HCT116 (cell line): ENCODE results near the gene PTPN22. TPM values are rescaled to one million over a fixed set of nuclear protein-coding genes. Genes with fewer than 3 reads are reported as not detected.

ENCODE experiments used
- ATAC-seq: fragments of 200-7000 bp; cut with Tn5 transposase; 2 replicates; pipeline ENCODE4 v1.9.1; 2020; ENCODE audit warnings: mild to moderate bottlenecking, moderate library complexity
- BruUV-seq: library from RNA; stranded (reverse); fragments of 400-500 nt; replicated peaks from 2 replicates; lab custom pipeline; 2021; lab: Mats Ljungman, UMichigan
- CTCF ChIA-PET: fragments of 300-600 bp; sonication (Branson Sonifier 250); formaldehyde crosslinking; loops from one replicate; lab custom pipeline; 2021; ENCODE audit warnings: antibody characterized with exemption; lab: Charles Lee
- POLR2A ChIA-PET: fragments of 300-600, 350-600 bp; sonication (Branson Sonifier 250); formaldehyde crosslinking; loops from one replicate; lab custom pipeline; 2021; ENCODE audit warnings: antibody characterized with exemption; lab: Charles Lee
- RAD21 ChIA-PET, 2 experiments: fragments of 300-600 bp; sonication (Branson Sonifier 250); formaldehyde crosslinking; loops; one replicate each; lab custom pipeline; 2023; ENCODE audit warnings: low total read pairs in 2 of 2; ENCODE audit not compliant: uncharacterized antibody in 2 of 2, unreplicated experiment in 2 of 2, low non-redundant PET in 1 of 2; lab: Charles Lee
- DNase-seq: peaks from one replicate; pipeline ENCODE4 v3.0.0-alpha.2; 2010; ENCODE audit warnings: low read depth, low spot score
- H2AFZ ChIP-seq: fragments of 200-600 bp; shearing (Covaris generic), sonication (generic); 2 replicates; pipeline ENCODE4 v1.6.1; 2017; ENCODE audit warnings: low read depth, mixed run types, mixed read lengths, antibody characterized with exemption, low read length; ENCODE audit not compliant: poor library complexity, severe bottlenecking
- H3K27ac ChIP-seq: 2 replicates; pipeline ENCODE4 v1.5.1; 2012; ENCODE audit warnings: low read depth, low read length
- H3K27me3 ChIP-seq: fragments of 200-600 bp; sonication (generic); 2 replicates; pipeline ENCODE4 v1.6.1; 2016; ENCODE audit warnings: mixed run types, low read length, mixed read lengths; ENCODE audit not compliant: insufficient read depth
- H3K36me3 ChIP-seq, 2 experiments: fragments of 200-500 bp in 1 of 2; fragments of 200-600 bp in 1 of 2; sonication (Bioruptor generic) in 1 of 2; sonication (generic) in 1 of 2; 2 replicates each; pipeline versions ENCODE4 v1.5.1 to v1.6.1; 2014 to 2016; ENCODE audit warnings: low read length in 2 of 2, inconsistent platforms in 1 of 2, mixed read lengths in 1 of 2, mixed run types in 1 of 2; ENCODE audit not compliant: insufficient read depth in 2 of 2, control insufficient read depth in 1 of 2
- H3K4me1 ChIP-seq, 2 experiments: fragments of 200-600 bp in 1 of 2; sonication (generic) in 1 of 2; 2 replicates each; pipeline versions ENCODE4 v1.5.1 to v1.6.1; 2012 to 2017; ENCODE audit warnings: low read length in 2 of 2, inconsistent platforms in 1 of 2, mild to moderate bottlenecking in 1 of 2, mixed read lengths in 1 of 2, mixed run types in 1 of 2, moderate library complexity in 1 of 2; ENCODE audit not compliant: insufficient read depth in 2 of 2, control insufficient read depth in 1 of 2
- H3K4me2 ChIP-seq: fragments of 200-600 bp; sonication (generic); 2 replicates; pipeline ENCODE4 v1.6.1; 2017; ENCODE audit warnings: mixed run types, low read length, mixed read lengths
- H3K4me3 ChIP-seq, 2 experiments: fragments of 200-600 bp in 1 of 2; sonication (generic) in 1 of 2; replicated peaks in 1 of 2; 2 replicates each; pipeline ENCODE4 v1.5.1; 2011 to 2016; ENCODE audit warnings: low read length in 2 of 2, control low read depth in 1 of 2, low read depth in 1 of 2, mild to moderate bottlenecking in 1 of 2, mixed read lengths in 1 of 2, mixed run types in 1 of 2
- H3K79me2 ChIP-seq: fragments of 200-600 bp; sonication (generic); 2 replicates; pipeline ENCODE4 v1.6.1; 2017; ENCODE audit warnings: mild to moderate bottlenecking, mixed run types, low read length, moderate library complexity, mixed read lengths; ENCODE audit not compliant: insufficient read depth
- H3K9ac ChIP-seq: fragments of 200-600 bp; sonication (generic); 2 replicates; pipeline ENCODE4 v1.6.1; 2016; ENCODE audit warnings: low read length, mixed read lengths
- H3K9me2 ChIP-seq: fragments of 200-600 bp; sonication (generic), shearing (Covaris generic); 2 replicates; pipeline ENCODE4 v1.6.1; 2017; ENCODE audit warnings: mixed run types, mild to moderate bottlenecking, moderate library complexity; ENCODE audit not compliant: insufficient read depth
- H3K9me3 ChIP-seq, 2 experiments: fragments of 200-500 bp in 1 of 2; fragments of 200-600 bp in 1 of 2; sonication (Bioruptor generic) in 1 of 2; sonication (generic) in 1 of 2; 2 replicates each; pipeline ENCODE4 v1.6.1; 2014 to 2017; ENCODE audit warnings: low read length in 2 of 2, mixed read lengths in 2 of 2, inconsistent platforms in 1 of 2, low read depth in 1 of 2, mild to moderate bottlenecking in 1 of 2, mixed run types in 1 of 2, moderate library complexity in 1 of 2; ENCODE audit not compliant: control insufficient read depth in 1 of 2, insufficient read depth in 1 of 2
- H4K20me1 ChIP-seq: fragments of 200-600 bp; sonication (generic), shearing (Covaris generic); 2 replicates; pipeline ENCODE4 v1.6.1; 2017; ENCODE audit warnings: mixed run types, mild to moderate bottlenecking, moderate library complexity; ENCODE audit not compliant: insufficient read depth
- CBX3 ChIP-seq: IDR thresholded peaks from 2 replicates; pipeline ENCODE4 v1.6.1; 2012; ENCODE audit warnings: low read depth
- CEBPB ChIP-seq: IDR thresholded peaks from 2 replicates; pipeline ENCODE4 v1.6.1; 2012; ENCODE audit warnings: low read depth
- EZH2 ChIP-seq: fragments of 200-600 bp; sonication (generic); IDR thresholded peaks from 2 replicates; pipeline ENCODE4 v1.6.1; 2017; ENCODE audit warnings: antibody characterized with exemption, mixed run types
- FOSL1 ChIP-seq: IDR thresholded peaks from 2 replicates; pipeline ENCODE4 v1.6.1; 2012; ENCODE audit warnings: low read depth
- JUND ChIP-seq: IDR thresholded peaks from 2 replicates; pipeline ENCODE4 v1.6.1; 2012
- POLR2A ChIP-seq: IDR thresholded peaks from 2 replicates; pipeline ENCODE4 v1.7.0; 2011; ENCODE audit warnings: borderline replicate concordance; ENCODE audit not compliant: insufficient read depth, insufficient read length; ENCODE audit errors: extremely low read depth
- POLR2AphosphoS5 ChIP-seq: IDR thresholded peaks from 2 replicates; pipeline ENCODE4 v1.6.1; 2011; ENCODE audit warnings: mild to moderate bottlenecking, low read depth, low read length, moderate library complexity
- RAD21 ChIP-seq: IDR thresholded peaks from 2 replicates; pipeline ENCODE4 v1.6.1; 2012; ENCODE audit warnings: low read depth, mild to moderate bottlenecking
- SIN3A ChIP-seq: IDR thresholded peaks from 2 replicates; pipeline ENCODE4 v1.6.1; 2012; ENCODE audit warnings: low read depth
- SRF ChIP-seq: IDR thresholded peaks from 2 replicates; pipeline ENCODE4 v1.6.1; 2012; ENCODE audit warnings: low read depth
- YY1 ChIP-seq: IDR thresholded peaks from 2 replicates; pipeline ENCODE4 v1.6.1; 2011; ENCODE audit warnings: low read length, low read depth, moderate library complexity, mild to moderate bottlenecking; ENCODE audit not compliant: insufficient replicate concordance; ENCODE audit errors: extremely low read depth
- ZNF274 ChIP-seq: fragments of 200-500 bp; sonication (Bioruptor generic); IDR thresholded peaks from 2 replicates; pipeline ENCODE4 v1.6.1; 2014; ENCODE audit warnings: mild to moderate bottlenecking, low read depth, low read length, inconsistent platforms
- intact Hi-C: fragments of 100-400 bp; cut with micrococcal nuclease; formaldehyde crosslinking; loops from 2 replicates; pipeline ENCODE4 v1.10.0; 2022
- total RNA-seq: library from RNA; stranded (reverse); gene quantifications from one replicate; pipeline ENCODE4 v1.2.1, GENCODE V29; 2021; ENCODE audit not compliant: unreplicated experiment
- TF ChIP-seq, protein P1 (sequence below): IDR thresholded peaks from 2 replicates; pipeline ENCODE4 v1.6.1; 2012
- TF ChIP-seq, protein P2 (sequence below), 3 experiments: fragments of 200-600 bp in 1 of 3; sonication (generic) in 1 of 3; IDR thresholded peaks in 2 of 3; conservative IDR thresholded peaks in 1 of 3; 2 replicates each; pipeline ENCODE4 v1.5.1; 2012 to 2017; ENCODE audit warnings: low read depth in 2 of 3, low read length in 2 of 3, antibody characterized with exemption in 1 of 3, borderline replicate concordance in 1 of 3, control low read depth in 1 of 3, mild to moderate bottlenecking in 1 of 3, mixed read lengths in 1 of 3, mixed run types in 1 of 3, moderate library complexity in 1 of 3; ENCODE audit not compliant: insufficient read depth in 1 of 3
- TF ChIP-seq, protein P3 (sequence below): IDR thresholded peaks from 2 replicates; pipeline ENCODE4 v1.6.1; 2012; ENCODE audit warnings: low read depth

PTPN22 gene
- total RNA-seq, 1 experiment from 2014 or later: 0.17 TPM

DNA sequence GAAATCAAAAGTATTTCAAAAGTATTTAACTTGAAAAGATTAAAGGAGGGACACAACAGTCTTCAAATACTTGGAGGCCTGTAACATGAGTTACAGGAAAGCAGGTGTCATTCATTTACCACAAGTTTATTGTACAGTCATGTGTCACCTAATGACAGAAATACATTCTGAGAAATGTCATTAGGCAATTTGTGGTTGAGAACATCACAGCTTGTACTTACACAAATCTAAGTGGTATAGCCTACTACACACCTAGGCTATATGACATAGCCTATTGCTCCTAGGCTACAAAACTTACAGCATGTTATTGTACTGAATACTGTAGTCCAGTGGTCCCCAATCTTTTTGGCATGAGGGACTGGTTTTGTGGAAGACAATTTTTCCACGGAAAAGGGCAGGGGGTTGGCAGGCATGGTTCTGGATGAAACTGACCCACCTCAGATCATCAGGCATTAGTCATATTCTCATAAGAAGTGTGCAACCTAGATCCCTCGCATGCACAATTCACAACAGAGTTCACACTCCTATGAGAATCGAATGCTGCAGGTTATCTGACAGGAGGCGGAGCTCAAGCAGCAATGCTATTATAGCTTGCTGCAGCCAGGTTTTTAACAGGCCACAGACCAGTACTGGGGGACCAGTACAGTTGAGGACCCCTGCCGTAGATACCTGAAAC, 87.3 kb downstream of the PTPN22 start:
- no peak overlapping the region for H3K4me3 ChIP-seq
- H3K27ac ChIP-seq: no peak overlapping the region
- peaks cover 3 to 12% of the 10 kb centered on the region in 2 experiments for H3K4me1 ChIP-seq
- no peaks in the 10 kb centered on the region for H3K9me2 ChIP-seq
- TF ChIP-seq SIN3A: no peak
- TF ChIP-seq RAD21: no peak
- no peak for TF ChIP-seq YY1
- TF ChIP-seq ZNF274: no peak
- TF ChIP-seq JUND: no peak
- TF ChIP-seq SRF: no peak
- TF ChIP-seq CEBPB: no peak
- TF ChIP-seq, protein P1, sequence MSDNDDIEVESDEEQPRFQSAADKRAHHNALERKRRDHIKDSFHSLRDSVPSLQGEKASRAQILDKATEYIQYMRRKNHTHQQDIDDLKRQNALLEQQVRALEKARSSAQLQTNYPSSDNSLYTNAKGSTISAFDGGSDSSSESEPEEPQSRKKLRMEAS: no peak
- no peak for TF ChIP-seq POLR2A
- TF ChIP-seq FOSL1: no peak
- H3K36me3 ChIP-seq: no peaks in the 10 kb centered on the region
- DNase-seq: no peak
- BruUV-seq: no TSS peak
- ChIA-PET POLR2A (no interaction called here), RAD21 (no interaction called here), CTCF (no interaction called here)
- ATAC-seq: no peak
- no peaks in the 10 kb centered on the region for H3K9me3 ChIP-seq
- intact Hi-C loops: no loop called here
- H3K9ac ChIP-seq: no peak overlapping the region
- no peak overlapping the region for H2AFZ ChIP-seq
- H4K20me1 ChIP-seq: no peaks in the 10 kb centered on the region
- no peak overlapping the region for H3K4me2 ChIP-seq
- no peaks in the 10 kb centered on the region for H3K27me3 ChIP-seq
- peaks cover 66% of the 10 kb centered on the region for H3K79me2 ChIP-seq

DNA sequence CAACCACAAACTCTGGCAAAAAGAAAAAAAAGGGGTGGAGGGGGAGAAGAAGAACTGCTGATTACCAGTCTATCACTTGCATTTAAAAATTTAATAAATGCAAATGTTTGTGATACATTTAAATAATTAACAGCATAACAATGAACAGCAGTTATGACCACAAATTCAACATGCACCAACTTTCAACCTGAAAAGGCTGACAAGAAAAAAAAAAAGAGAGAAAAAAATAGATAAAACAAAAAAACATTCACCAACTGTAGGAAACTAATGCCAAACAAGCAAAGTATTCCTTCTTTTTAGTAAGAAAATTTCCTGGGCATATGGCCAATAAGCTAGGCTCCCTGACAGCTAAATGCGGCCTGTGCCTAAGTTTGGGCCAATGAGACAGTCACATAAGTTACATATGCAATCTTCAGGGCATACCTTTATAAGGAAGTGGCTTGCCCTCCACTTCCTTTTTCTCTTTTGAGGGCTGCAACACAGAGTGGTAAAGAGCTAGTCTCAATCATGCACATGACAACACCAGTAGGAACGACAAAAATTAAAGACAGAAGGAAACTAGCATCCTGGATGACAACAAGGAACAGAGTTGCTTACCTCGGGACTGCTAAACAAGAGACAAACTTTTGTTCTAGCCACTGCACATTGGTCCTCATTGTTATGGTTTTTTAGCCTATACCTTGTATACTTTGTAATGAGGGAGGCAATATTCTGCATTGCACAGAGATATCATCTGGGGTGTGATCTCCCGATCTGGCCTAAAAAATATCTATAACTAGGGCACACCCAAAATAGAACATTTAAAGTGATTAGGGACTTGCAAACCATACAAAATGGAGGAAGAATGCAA, 88.0 kb downstream of the PTPN22 start:
- Histone ChIP-seq H3K79me2 (peaks cover 65% of the 10 kb centered on the region), H3K27me3 (no peaks in the 10 kb centered on the region), H2AFZ (no peak overlapping the region), H3K4me3 (no peak overlapping the region), H3K36me3 (no peaks in the 10 kb centered on the region), H3K4me2 (no peak overlapping the region), H3K27ac (no peak overlapping the region), H3K9me3 (no peaks in the 10 kb centered on the region), H3K9me2 (no peaks in the 10 kb centered on the region), H4K20me1 (no peaks in the 10 kb centered on the region), H3K9ac (no peak overlapping the region), H3K4me1 (peaks cover 3 to 12% of the 10 kb centered on the region in 2 experiments)
- ChIA-PET RAD21 (no interaction called here), POLR2A (no interaction called here), CTCF (no interaction called here)
- no peak for ATAC-seq
- no peak for DNase-seq
- intact Hi-C loops: no loop called here
- BruUV-seq: no TSS peak
- TF ChIP-seq, protein P2, sequence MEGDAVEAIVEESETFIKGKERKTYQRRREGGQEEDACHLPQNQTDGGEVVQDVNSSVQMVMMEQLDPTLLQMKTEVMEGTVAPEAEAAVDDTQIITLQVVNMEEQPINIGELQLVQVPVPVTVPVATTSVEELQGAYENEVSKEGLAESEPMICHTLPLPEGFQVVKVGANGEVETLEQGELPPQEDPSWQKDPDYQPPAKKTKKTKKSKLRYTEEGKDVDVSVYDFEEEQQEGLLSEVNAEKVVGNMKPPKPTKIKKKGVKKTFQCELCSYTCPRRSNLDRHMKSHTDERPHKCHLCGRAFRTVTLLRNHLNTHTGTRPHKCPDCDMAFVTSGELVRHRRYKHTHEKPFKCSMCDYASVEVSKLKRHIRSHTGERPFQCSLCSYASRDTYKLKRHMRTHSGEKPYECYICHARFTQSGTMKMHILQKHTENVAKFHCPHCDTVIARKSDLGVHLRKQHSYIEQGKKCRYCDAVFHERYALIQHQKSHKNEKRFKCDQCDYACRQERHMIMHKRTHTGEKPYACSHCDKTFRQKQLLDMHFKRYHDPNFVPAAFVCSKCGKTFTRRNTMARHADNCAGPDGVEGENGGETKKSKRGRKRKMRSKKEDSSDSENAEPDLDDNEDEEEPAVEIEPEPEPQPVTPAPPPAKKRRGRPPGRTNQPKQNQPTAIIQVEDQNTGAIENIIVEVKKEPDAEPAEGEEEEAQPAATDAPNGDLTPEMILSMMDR (IDR thresholded peaks at IDR 0.05 in 2 of 3, conservative IDR thresholded peaks at IDR 0.05 in 1 of 3; ENCODE audit: borderline replicate concordance in 1 of 3, insufficient read depth in 1 of 3, low read depth in 2 of 3, low read length in 2 of 3): no peak
- TF ChIP-seq ZNF274: no peak
- no peak for TF ChIP-seq CBX3
- no peak for TF ChIP-seq EZH2
- TF ChIP-seq FOSL1: no peak
- no peak for TF ChIP-seq POLR2AphosphoS5
- TF ChIP-seq, protein P3, sequence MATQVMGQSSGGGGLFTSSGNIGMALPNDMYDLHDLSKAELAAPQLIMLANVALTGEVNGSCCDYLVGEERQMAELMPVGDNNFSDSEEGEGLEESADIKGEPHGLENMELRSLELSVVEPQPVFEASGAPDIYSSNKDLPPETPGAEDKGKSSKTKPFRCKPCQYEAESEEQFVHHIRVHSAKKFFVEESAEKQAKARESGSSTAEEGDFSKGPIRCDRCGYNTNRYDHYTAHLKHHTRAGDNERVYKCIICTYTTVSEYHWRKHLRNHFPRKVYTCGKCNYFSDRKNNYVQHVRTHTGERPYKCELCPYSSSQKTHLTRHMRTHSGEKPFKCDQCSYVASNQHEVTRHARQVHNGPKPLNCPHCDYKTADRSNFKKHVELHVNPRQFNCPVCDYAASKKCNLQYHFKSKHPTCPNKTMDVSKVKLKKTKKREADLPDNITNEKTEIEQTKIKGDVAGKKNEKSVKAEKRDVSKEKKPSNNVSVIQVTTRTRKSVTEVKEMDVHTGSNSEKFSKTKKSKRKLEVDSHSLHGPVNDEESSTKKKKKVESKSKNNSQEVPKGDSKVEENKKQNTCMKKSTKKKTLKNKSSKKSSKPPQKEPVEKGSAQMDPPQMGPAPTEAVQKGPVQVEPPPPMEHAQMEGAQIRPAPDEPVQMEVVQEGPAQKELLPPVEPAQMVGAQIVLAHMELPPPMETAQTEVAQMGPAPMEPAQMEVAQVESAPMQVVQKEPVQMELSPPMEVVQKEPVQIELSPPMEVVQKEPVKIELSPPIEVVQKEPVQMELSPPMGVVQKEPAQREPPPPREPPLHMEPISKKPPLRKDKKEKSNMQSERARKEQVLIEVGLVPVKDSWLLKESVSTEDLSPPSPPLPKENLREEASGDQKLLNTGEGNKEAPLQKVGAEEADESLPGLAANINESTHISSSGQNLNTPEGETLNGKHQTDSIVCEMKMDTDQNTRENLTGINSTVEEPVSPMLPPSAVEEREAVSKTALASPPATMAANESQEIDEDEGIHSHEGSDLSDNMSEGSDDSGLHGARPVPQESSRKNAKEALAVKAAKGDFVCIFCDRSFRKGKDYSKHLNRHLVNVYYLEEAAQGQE: no peak
